ENCODE data around the gene ZNF670.

GRCh38 chr1:247070645-247071044 lies 8.0 kb downstream of the ZNF670 start:
- TF ChIP-seq CTCF (IDR thresholded peaks at IDR 0.05) (no peak), POLR2A (IDR thresholded peaks at IDR 0.05) (no peak)
